HG02970 (cell line): ENCODE data around the gene ARL14EP.

ENCODE experiments used
- ATAC-seq: cut with Tn5 transposase; IDR thresholded peaks from one replicate; pipeline ENCODE4 v1.9.1; 2021; ENCODE audit warnings: mild to moderate bottlenecking, moderate library complexity, moderate number of reproducible peaks; ENCODE audit not compliant: unreplicated experiment, low FRiP score

Gene ARL14EP

DNA sequence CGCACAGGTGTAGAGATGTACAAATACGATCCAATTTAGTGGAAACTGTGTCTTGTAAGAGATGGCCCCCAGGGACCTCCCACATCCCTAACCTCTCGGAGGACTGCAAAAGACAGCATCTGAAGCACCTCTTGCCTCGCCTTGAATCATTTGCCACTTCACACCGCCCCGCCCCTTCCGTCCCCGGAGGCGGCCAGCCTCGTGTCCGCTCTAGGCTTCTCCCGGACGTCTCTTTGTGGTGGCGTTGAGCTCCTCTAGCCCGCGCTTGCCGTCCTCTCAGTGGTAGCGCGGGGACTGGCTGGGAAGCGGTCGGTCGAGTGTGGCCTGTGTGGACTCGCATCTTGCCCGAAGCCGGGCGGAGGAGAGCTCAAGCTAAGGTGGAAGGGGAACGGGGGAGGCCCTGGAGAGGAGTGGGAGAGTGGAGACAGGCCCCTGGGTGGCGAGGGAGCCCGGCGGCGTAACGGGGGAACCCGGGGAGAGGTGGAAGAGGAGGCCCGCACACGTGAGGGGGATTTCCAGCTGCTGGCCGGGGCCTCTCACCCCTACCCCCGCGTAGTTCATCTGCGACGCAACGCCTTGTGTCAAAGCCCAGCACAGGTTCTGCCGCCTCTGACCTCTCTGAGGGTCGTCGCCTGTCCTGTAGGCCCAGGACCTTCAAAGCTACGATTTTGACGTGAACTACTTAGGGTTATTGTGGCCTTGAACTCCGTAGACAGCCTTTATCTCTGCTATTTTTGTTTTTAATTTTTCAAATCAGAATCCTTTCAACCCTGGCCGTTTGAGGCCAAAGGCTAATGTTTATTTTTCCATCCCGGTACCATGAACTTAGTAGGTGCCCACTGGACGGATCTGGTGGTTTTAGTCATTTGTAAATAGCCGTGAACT, at the start of gene ARL14EP:
Gene ARL14EP (plus strand): TSS at position 279 of the 885 bp plus-strand sequence. CDS start 7,845 bp downstream, outside the sequence.
- peak; percentile 100 for ATAC-seq

DNA sequence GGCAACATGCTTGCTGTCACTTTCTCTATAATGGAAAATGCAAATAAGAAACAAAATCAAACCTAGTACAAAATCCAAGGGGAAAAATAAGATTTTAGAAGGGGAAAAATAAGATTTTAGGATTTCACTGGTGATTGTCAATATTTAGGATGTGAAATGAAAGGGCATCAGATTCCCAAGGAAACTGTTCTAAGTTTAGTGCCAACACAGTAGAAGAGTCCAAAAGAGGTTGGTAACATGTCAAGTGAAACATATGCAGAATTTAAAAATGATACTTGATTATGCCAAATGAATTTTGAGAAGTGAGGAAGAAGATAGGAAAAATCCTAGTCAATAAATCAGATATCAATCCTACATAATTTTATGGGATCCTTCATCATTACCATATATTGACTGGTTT, 45.7 kb upstream of the ARL14EP start:
- ATAC-seq, result no peak

DNA sequence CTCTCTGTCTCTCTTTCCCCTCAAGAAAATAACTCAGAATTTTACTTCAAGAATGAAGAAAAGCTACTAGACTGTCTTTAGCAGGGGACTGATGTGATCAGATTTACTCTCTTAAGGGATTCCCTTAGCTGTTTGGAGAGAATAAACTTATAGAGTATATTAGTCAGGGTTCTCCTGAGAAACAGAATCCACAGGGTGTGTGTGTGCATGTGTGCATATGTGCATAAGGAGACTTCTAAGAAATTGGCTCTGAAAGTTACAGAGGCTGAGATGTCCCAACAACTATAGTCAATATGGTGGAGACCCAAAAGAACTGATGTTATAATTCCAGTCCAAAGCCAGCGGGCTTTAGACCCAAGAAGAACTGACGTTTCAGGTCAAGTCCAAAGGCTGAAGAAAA, 43.1 kb upstream of the ARL14EP start:
- no peak for ATAC-seq

DNA sequence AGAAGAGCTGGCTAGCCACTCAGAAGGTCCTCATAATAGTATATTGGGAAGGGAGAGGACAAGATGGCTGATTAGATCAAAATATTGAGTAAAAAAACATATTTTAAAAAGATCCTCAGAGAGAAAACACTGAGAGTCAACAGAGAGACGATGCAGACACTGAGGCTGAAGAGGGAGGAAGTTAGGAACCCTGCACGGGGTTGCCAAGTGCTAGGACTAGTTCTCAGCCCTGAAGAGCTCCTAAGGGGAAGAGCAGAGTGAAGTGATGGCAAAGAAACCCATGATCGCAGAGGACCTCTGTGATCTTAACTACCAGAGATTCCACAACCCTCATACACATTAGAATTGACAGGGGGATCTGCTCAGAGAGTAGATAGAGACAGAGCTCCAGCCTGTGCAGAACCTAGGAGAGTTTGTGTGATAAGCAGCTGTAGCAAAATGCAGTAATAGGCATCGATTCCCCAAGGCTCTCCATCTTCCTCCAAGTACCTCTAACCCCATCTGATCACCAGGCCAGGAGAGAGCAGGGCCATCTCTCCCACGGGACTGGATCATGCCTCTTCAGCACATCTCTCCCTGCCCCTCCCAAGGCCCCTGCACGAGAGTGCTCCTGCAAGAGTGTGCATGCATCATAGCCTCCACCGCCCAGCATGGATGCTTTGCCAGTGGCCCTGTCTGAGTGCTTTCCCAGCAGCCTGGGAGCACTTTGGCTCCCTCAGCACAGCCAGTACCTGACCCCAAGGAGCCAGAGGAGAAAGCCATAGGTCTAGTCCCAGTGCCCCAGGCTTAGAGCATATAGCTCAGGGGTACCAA, 41.2 kb upstream of the ARL14EP start:
- ATAC-seq, result peak; percentile 17

DNA sequence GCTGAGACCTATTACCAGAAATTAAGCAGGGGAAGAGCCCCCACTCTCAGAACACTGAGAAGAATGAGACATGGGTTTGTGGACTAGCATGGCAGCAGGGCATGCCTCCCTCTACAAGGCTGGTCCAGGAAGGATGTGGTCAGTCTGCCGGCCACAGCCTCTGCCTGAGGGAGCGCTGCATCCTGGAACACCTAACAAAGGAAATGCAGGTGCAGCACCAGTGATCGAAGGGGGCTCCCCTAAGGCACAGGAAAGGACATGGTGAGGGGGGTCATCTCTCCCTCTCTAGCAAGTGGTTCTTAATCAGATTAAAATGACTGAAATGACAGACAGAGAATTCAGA, 40.6 kb upstream of the ARL14EP start:
- ATAC-seq, result peak; percentile 81

DNA sequence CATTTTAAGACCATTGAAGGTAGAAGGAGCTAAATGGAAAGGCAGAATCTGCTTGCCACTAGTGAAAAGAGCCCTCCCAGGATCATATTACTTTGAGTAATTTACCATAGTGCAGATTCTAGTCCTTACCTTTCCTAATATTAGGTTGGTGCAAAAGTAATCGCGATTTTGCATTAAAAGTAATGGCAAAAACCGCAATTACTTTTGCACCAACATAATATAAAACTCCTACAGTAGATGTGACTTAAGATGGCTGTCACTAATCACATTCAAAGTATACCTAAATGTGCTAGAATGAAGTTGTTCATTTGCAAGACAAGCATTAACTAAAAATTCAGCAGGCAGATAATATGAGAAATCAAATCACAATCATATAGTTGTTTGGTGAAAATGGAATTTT, 38.1 kb upstream of the ARL14EP start:
- ATAC-seq, result no peak

DNA sequence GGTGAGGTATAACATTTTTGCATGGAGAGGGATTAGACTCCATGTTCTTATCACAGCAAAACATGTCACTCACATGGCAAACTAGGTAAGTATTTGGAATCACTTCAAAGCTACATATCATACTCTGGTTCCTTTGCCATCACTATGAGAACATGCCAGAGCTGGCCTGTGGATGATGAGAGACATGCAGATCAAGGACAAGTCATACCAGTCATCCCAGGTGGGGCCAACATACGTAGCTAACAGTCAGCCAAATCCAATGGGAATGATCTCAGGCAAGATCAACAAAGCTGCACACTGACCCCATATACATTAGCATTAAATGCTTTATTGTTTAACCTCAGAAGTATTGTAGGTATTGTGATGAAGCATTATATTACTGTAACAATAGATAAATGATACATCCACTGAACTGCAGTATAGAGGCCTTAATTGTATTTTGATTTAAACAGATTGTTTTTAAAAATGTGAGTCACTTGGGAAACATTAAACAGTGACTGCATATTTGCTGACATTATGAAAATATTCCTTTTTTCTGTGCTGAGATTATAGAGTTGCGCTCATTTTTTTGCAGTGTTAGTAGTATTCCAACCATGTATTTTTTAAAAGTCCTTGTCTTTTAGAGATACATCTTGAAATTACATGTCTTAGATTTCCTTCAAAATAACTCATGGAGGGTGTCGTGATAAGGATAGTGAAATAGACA, 37.3 kb upstream of the ARL14EP start:
- no peak for ATAC-seq

DNA sequence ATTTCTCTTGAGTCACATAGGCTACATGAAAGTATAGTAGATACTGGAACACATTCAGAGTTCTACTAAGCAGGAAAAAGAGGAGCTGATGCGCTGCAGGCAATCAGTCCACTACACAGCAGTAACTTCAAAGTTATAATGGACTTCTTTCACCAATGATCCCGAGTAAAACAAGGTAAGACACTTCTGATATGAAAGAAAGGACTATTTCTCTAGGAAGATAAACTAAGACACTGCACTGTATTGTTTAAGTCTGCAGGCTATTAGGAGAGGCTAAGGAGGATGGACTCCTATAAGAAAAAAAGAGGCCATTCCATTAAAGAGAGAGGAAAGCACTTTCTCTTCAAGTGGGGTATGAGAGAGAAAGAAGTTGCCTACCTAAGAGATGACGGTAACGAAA, 31.6 kb upstream of the ARL14EP start:
- no peak for ATAC-seq

DNA sequence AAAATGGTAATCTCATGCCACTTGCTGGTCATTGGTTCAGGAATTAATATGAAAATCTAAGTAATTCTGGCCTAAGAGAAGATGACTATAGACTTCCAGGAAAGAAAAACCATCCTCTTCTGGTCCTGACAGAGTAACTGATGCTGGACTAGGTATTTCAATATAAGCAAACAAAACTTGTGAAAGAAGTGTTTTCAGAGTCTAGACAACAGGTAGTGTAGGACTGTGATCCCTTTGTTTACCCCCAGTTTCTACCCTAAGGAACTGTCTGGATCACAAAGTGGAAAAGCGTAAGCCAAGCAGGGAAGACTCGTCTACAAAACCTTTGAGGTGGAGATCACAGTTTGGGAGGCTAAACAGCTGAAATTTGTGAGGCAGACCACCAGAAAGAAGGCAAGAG, 30.4 kb upstream of the ARL14EP start:
- no peak for ATAC-seq

DNA sequence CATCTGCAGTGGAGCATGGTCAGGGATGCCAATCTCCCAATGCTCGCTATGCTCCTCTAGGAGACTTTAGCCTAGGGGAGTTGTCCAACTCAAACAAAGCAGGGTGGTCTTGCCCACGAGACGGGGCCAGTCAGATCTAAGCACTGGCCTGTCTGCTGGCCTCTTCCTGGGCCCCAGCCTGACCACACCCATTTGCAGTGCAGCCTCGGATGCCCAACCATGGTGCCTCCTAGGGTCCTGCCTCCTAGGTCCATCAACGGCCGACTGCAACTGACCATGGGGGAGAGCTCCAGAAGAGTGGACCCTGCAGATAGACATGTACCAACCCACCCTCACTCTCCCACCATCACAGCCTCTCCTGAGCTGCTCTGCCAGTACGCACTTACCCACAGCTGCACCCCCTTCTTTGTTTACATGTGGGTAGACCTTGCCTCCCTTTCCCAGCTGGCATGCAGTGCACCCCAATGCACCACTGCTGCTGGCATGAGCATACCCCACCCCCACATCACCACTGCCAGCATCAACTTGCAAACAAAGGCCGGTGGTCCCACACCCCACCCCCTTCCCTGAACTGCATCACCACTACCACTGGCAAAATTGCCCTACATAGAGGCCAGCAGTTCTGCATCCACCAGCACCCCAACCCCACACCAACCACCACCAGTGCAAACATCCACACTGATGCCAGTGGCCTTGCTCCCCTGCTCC, 27.6 kb upstream of the ARL14EP start:
- no peak for ATAC-seq

DNA sequence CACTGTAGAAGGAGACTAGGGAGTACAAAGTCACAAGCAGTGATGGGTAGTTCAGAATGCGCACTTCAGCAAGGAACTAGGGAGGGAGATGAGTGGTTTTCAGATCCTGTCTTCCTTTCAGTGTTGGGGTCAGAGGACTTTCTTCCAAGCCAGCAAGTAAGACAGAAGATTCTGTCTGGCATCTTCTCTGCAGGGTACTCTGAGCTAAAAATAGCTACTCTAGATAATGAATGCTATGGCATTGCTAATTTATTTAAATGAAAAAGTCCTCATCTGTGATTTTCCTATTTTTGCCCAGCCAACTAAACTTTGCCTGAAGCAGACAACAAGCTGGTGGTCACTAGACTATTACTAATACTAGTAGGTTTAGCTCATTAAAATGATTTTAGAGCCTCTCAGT, 18.3 kb upstream of the ARL14EP start:
- no peak for ATAC-seq

DNA sequence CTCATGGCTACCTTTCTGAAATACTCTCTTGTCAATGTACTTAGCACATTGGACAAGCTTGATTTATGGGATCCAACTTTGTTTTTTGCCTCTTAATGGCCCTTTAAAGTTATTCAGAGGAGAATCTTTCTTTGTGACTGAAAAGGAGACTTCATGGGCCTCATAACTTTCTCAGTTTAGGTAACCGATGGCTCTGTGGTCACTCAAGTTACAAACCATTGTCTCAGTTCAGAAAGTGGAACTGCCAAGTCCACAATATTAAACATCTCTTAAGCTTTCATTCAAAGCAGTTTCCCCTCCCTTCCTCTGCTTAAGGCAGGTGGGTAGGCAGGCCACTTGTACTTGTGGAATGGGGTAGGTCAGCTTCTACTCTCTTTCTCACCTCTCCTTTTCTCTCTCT, 12.3 kb upstream of the ARL14EP start:
- peak; percentile 88 for ATAC-seq

DNA sequence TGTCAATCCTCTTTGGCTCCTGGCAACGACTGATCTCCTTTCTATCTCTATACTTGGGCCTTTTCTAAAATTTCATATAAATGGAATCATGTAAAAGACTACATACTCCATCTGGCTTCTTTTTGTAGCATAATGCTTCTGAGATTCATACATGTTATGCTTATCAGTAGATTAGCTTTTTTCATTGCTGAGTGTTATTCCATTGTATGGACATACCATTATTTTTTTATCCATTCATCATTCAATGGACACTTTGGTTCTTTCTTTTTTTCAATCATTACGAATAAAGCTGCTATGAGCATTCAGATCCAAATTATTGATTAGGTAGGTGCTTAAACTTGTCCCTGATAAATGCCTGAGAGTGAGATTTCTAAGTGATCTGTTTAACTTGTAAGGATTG, 11.7 kb upstream of the ARL14EP start:
- ATAC-seq, result no peak

DNA sequence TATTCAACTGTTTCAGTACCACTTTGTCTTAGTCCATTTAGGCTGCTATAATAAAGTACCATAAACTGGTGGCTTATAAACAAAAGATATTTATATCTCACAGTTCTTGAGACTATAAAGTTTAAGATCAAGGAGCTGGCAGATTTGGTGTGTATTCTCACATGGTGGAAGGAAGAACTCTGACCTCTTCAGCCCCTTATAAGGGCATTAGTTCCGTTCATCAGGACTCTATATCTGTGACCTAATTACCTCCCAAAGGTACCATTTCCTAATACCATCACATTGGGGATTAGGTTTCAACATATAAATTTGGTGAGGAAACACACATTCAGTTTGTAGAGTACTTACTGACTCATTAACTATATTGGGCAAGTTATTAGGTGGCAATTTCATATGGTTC, 10.7 kb upstream of the ARL14EP start:
- no peak for ATAC-seq

DNA sequence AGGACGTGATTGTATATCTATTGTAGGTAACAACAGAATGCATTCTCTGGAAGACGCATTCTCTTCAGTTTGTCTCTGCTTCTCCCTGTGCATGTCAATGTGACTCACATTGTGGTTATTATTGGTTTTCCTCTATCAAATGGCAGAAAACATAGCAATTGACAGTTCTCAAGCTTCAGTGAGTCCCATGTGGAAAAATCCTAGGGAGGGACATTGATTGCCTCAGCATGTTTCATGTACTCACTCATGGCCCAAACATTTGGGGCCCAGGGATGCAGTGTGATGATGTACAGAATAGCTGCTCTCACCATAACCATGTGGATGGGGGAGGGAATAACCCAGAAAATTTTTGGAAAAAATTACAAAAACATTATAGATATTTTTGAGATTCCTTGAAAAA, 9.3 kb upstream of the ARL14EP start:
- ATAC-seq, result no peak

DNA sequence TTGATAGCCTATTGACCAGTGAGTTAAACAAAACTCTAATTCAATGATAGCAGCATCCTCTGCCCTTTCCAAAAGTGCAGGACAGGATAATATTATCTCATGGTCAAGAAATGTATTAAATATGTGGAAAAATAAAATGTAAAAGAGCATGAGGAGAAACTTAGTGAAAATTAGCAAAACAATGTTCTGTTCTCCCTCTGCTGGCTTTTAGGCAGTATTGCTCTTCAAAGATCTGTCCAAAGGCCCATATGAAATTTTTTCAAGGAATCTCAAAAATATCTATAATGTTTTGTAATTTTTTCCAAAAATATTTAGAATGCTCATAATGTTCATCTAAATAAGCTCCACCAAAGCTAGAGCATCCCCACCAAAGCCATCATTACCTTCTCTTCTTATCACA, 8.3 kb upstream of the ARL14EP start:
- ATAC-seq, result no peak

DNA sequence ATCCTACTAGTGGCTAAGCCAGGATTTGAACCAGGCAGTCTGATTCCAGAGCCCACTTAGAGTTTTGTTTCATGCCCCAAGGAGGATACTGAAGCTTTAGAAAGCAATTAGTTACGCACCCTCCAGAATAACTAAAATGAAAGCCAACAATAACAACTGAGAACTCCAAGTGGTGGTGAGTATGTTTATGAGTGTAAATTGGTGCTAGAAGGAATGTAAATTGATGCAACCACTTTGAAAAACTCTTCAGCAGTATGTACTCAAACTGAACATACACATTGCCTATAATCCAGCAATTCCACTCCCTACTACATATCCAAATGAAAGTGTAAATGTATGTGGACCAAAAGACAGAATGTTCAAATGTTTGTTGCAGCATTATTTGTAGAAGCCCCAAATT, 6.7 kb upstream of the ARL14EP start:
- no peak for ATAC-seq

DNA sequence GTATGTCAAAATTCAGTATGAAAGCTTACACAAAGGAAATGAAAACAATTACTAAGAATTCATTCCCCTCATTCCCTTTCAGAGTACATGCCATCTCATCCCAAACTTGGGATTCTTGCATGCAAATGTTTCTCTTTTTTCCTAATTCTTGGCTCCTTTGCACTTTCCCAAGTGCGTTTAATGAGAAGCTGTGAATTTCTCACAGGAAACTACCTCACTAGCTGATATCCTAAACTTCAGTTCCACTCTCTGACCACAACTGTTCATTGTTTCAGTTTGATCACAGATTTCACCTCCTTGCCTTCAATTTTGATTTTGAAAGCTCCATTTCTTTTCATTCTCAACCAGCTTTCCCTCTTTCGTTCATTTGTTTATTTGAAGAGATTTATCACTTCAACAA, 5.9 kb upstream of the ARL14EP start:
- no peak for ATAC-seq

DNA sequence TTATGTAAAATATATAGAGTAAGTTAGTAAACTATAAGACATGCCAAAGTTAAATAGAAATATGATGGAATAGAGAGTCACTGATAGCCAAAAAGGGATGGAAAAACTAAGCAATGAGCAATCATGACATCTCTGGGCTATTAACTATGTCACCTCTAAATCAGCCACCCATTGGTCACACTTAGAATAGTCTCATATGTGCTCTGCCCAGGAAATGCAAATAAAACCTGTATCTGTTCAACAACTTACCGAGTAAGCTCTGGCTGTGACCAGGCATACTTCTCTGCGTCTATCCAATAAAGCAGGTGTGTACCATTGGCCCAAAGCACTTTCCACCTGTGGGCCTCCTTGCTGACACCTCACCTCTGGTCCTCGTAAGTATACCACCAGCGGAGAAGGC, 1.6 kb upstream of the ARL14EP start:
- no peak for ATAC-seq

DNA sequence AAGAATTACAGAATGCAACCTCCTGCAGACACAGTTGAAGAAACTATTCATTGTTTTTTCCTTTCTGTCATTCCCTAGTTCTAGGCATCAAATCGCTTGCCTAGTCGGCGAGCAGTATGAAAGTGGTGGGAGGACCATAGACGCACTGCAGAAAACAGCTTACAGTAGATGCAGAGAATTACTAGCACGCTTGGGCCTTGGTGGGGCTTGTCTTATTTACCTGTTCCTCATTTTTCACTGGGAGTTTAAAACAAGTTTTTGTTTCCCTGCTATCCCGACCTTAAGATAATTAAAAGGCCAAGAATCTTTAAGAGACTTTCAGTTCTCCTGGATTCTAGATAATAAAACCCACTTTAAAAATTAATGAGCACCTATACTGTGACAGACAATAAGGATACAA, 713 bp upstream of the ARL14EP start:
- no peak for ATAC-seq
